WTC11 (cell line): ENCODE measurements around the gene DENND1B. TPM values are rescaled to one million over a fixed set of nuclear protein-coding genes. Genes with fewer than 3 reads are reported as not detected.
A peak's percentile ranks its signal among the peaks of the same experiment; 100 is the strongest.

ENCODE experiments used
- ATAC-seq: fragments of 200-7000 bp; cut with Tn5 transposase; 2 replicates; pipeline ENCODE4 v1.10.0; 2021; ENCODE audit warnings: mild to moderate bottlenecking, moderate library complexity
- CTCF ChIA-PET: fragments of 300-600 bp; sonication (Branson Sonifier 250); formaldehyde crosslinking; loops from one replicate; lab custom pipeline; 2021; ENCODE audit warnings: antibody characterized with exemption; lab: Charles Lee
- POLR2A ChIA-PET: fragments of 350-600 bp; sonication (Branson Sonifier 250); formaldehyde crosslinking; loops from one replicate; lab custom pipeline; 2021; ENCODE audit warnings: antibody characterized with exemption; lab: Charles Lee
- DNase-seq: peaks from one replicate; pipeline ENCODE4 v3.0.0; 2021; ENCODE audit warnings: low spot score
- H3K27ac Mint-ChIP-seq: 2 replicates; pipeline ENCODE4 v1.8.0; 2021; ENCODE audit warnings: mixed read lengths
- H3K27me3 Mint-ChIP-seq: 2 replicates; pipeline ENCODE4 v1.8.0; 2021; ENCODE audit warnings: low read depth, mild to moderate bottlenecking, moderate library complexity, mixed read lengths
- H3K36me3 Mint-ChIP-seq: 2 replicates; pipeline ENCODE4 v1.8.0; 2021; ENCODE audit warnings: mixed read lengths
- H3K4me1 Mint-ChIP-seq: 2 replicates; pipeline ENCODE4 v1.8.0; 2022; ENCODE audit warnings: mixed read lengths
- H3K4me3 Mint-ChIP-seq: 2 replicates; pipeline ENCODE4 v1.8.0; 2021; ENCODE audit warnings: mild to moderate bottlenecking, moderate library complexity, mixed read lengths
- H3K9me3 Mint-ChIP-seq: 2 replicates; pipeline ENCODE4 v1.8.0; 2021; ENCODE audit warnings: mixed read lengths
- E2F4 ChIP-seq: sonication (generic); formaldehyde crosslinking; IDR thresholded peaks from 2 replicates; pipeline ENCODE4 v1.8.1; 2022; ENCODE audit warnings: low read depth, mild to moderate bottlenecking, moderate library complexity, missing genetic modification reagents, borderline replicate concordance
- ESRRA ChIP-seq: sonication (generic); formaldehyde crosslinking; IDR thresholded peaks from 2 replicates; pipeline ENCODE4 v1.8.1; 2022; ENCODE audit warnings: mild to moderate bottlenecking, missing genetic modification reagents, borderline replicate concordance
- FOXK1 ChIP-seq: sonication (generic); formaldehyde crosslinking; IDR thresholded peaks from 2 replicates; pipeline ENCODE4 v1.8.0; 2022; ENCODE audit warnings: mild to moderate bottlenecking, moderate library complexity, missing genetic modification reagents
- IRF2 ChIP-seq: sonication (generic); formaldehyde crosslinking; IDR thresholded peaks from 2 replicates; pipeline ENCODE4 v1.8.0; 2022; ENCODE audit warnings: low read depth, missing genetic modification reagents, borderline replicate concordance
- KAT7 ChIP-seq: sonication (generic); formaldehyde crosslinking; IDR thresholded peaks from 2 replicates; pipeline ENCODE4 v1.8.1; 2023; ENCODE audit warnings: missing genetic modification reagents, mild to moderate bottlenecking, borderline replicate concordance
- MXD4 ChIP-seq: fragments of 250-450 bp; sonication (Bioruptor Pico); IDR thresholded peaks from 2 replicates; pipeline ENCODE4 v1.8.0; 2021; ENCODE audit warnings: mild to moderate bottlenecking, moderate library complexity, borderline replicate concordance
- NR3C1 ChIP-seq: sonication (generic); formaldehyde crosslinking; conservative IDR thresholded peaks from 2 replicates; pipeline ENCODE4 v1.8.1; 2023; ENCODE audit warnings: low read depth, mild to moderate bottlenecking, missing genetic modification reagents
- OVOL2 ChIP-seq: fragments of 250-450 bp; sonication (Bioruptor Pico); IDR thresholded peaks from 2 replicates; pipeline ENCODE4 v1.9.0; 2021; ENCODE audit warnings: mild to moderate bottlenecking, borderline replicate concordance
- TEAD1 ChIP-seq: sonication (generic); formaldehyde crosslinking; IDR thresholded peaks from 2 replicates; pipeline ENCODE4 v1.8.0; 2022; ENCODE audit warnings: mild to moderate bottlenecking, missing genetic modification reagents
- TP53 ChIP-seq: sonication (generic); formaldehyde crosslinking; IDR thresholded peaks from 2 replicates; pipeline ENCODE4 v1.8.1; 2023; ENCODE audit warnings: mild to moderate bottlenecking, missing genetic modification reagents
- ZNF232 ChIP-seq: sonication (generic); formaldehyde crosslinking; IDR thresholded peaks from 2 replicates; pipeline ENCODE4 v1.8.0; 2022; ENCODE audit warnings: mild to moderate bottlenecking, missing genetic modification reagents
- ZNF317 ChIP-seq: sonication (generic); formaldehyde crosslinking; IDR thresholded peaks from 2 replicates; pipeline ENCODE4 v1.8.1; 2023; ENCODE audit warnings: low read depth, mild to moderate bottlenecking, moderate library complexity, missing genetic modification reagents, borderline replicate concordance
- ZNF416 ChIP-seq: fragments of 250-450 bp; sonication (Bioruptor Pico); IDR thresholded peaks from 2 replicates; pipeline ENCODE4 v1.9.0; 2021; ENCODE audit warnings: mild to moderate bottlenecking, inconsistent platforms
- ZNF423 ChIP-seq: fragments of 250-450 bp; sonication (Bioruptor Pico); IDR thresholded peaks from 2 replicates; pipeline ENCODE4 v2.1.2; 2022; ENCODE audit warnings: mild to moderate bottlenecking, moderate library complexity
- total RNA-seq: library from RNA; stranded (reverse); gene quantifications from 3 replicates; pipeline ENCODE4 v1.2.3, GENCODE V29; 2021
- TF ChIP-seq, protein P1 (sequence below): sonication (generic); formaldehyde crosslinking; IDR thresholded peaks from 2 replicates; pipeline ENCODE4 v1.8.1; 2023; ENCODE audit warnings: mild to moderate bottlenecking, moderate library complexity, missing genetic modification reagents
- TF ChIP-seq, protein P2 (sequence below): fragments of 200-600 bp; IDR thresholded peaks from 2 replicates; pipeline ENCODE4 v1.8.0; 2022; ENCODE audit warnings: antibody characterized with exemption
- TF ChIP-seq, protein P3 (sequence below): sonication (generic); formaldehyde crosslinking; IDR thresholded peaks from 2 replicates; pipeline ENCODE4 v1.8.1; 2023; ENCODE audit warnings: mild to moderate bottlenecking, missing genetic modification reagents
- TF ChIP-seq, protein P4 (sequence below): sonication (generic); formaldehyde crosslinking; conservative IDR thresholded peaks from 2 replicates; pipeline ENCODE4 v1.8.1; 2022; ENCODE audit warnings: mild to moderate bottlenecking, missing genetic modification reagents
- TF ChIP-seq, protein P5 (sequence below): fragments of 250-450 bp; sonication (Bioruptor Pico); IDR thresholded peaks from 2 replicates; pipeline ENCODE4 v2.1.2; 2022; ENCODE audit warnings: mild to moderate bottlenecking, moderate library complexity

DENND1B gene
- total RNA-seq, 1 experiment from 2014 or later = 4.3 TPM

GRCh38 chr1:197774466-197775281 is 606 bp downstream of the DENND1B start:
- Mint-ChIP-seq H3K27ac (no peak overlapping the region), H3K27me3 (peaks cover 15% of the 10 kb centered on the region), H3K4me1 (peaks cover 27% of the 10 kb centered on the region), H3K4me3 (peak overlapping the region; percentile 71), H3K36me3 (no peaks in the 10 kb centered on the region), H3K9me3 (peaks cover 6% of the 10 kb centered on the region)
- DNase-seq (peak; percentile 50), ATAC-seq (peak; percentile 66)
- ChIA-PET CTCF (interaction anchor here (1.1 to 1.8 kb wide), 2 partner anchors 95 to 140 kb away, joined by 5 to 6 read pairs; no protein-coding TSS in a partner anchor), POLR2A (no interaction called here)
- TF ChIP-seq ZNF423 (CRISPR knock-in tag) (peak; percentile 48), ESRRA (0 out of 2 replicates have a peak, but pooled peaks have one; percentile 36), E2F4 (no peak), ZNF232 (CRISPR knock-in tag) (0 out of 2 replicates have a peak, but pooled peaks have one; percentile 37), KAT7 (peak; percentile 87; the same call in 1 of the 2 replicates)
- TF ChIP-seq, protein P1, sequence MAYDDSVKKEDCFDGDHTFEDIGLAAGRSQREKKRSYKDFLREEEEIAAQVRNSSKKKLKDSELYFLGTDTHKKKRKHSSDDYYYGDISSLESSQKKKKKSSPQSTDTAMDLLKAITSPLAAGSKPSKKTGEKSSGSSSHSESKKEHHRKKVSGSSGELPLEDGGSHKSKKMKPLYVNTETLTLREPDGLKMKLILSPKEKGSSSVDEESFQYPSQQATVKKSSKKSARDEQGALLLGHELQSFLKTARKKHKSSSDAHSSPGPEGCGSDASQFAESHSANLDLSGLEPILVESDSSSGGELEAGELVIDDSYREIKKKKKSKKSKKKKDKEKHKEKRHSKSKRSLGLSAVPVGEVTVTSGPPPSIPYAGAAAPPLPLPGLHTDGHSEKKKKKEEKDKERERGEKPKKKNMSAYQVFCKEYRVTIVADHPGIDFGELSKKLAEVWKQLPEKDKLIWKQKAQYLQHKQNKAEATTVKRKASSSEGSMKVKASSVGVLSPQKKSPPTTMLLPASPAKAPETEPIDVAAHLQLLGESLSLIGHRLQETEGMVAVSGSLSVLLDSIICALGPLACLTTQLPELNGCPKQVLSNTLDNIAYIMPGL (CRISPR knock-in tag) = peak; percentile 49; the same call in 1 of the 2 replicates

GRCh38 chr1:197773856-197774255 is 1.4 kb downstream of the DENND1B start:
- TF ChIP-seq ZNF416 (CRISPR knock-in tag) (no peak), NR3C1 (CRISPR knock-in tag) (no peak), ZNF317 (CRISPR knock-in tag) (no peak), FOXK1 (CRISPR knock-in tag) (no peak), KAT7 (no peak), TP53 (CRISPR knock-in tag) (no peak), IRF2 (no peak), ESRRA (no peak), MXD4 (CRISPR knock-in tag) (no peak)
- TF ChIP-seq, protein P2, sequence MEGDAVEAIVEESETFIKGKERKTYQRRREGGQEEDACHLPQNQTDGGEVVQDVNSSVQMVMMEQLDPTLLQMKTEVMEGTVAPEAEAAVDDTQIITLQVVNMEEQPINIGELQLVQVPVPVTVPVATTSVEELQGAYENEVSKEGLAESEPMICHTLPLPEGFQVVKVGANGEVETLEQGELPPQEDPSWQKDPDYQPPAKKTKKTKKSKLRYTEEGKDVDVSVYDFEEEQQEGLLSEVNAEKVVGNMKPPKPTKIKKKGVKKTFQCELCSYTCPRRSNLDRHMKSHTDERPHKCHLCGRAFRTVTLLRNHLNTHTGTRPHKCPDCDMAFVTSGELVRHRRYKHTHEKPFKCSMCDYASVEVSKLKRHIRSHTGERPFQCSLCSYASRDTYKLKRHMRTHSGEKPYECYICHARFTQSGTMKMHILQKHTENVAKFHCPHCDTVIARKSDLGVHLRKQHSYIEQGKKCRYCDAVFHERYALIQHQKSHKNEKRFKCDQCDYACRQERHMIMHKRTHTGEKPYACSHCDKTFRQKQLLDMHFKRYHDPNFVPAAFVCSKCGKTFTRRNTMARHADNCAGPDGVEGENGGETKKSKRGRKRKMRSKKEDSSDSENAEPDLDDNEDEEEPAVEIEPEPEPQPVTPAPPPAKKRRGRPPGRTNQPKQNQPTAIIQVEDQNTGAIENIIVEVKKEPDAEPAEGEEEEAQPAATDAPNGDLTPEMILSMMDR = no peak
- DNase-seq (no peak), ATAC-seq (no peak)
- no peaks in the 10 kb centered on the region for H3K36me3 Mint-ChIP-seq
- peak overlapping the region; percentile 71 for H3K4me3 Mint-ChIP-seq
- POLR2A ChIA-PET = no interaction called here
- CTCF ChIA-PET = no interaction called here
- no peak overlapping the region for H3K27ac Mint-ChIP-seq
- H3K27me3 Mint-ChIP-seq = peaks cover 15% of the 10 kb centered on the region
- H3K4me1 Mint-ChIP-seq = peaks cover 27% of the 10 kb centered on the region
- H3K9me3 Mint-ChIP-seq = no peaks in the 10 kb centered on the region

DNA sequence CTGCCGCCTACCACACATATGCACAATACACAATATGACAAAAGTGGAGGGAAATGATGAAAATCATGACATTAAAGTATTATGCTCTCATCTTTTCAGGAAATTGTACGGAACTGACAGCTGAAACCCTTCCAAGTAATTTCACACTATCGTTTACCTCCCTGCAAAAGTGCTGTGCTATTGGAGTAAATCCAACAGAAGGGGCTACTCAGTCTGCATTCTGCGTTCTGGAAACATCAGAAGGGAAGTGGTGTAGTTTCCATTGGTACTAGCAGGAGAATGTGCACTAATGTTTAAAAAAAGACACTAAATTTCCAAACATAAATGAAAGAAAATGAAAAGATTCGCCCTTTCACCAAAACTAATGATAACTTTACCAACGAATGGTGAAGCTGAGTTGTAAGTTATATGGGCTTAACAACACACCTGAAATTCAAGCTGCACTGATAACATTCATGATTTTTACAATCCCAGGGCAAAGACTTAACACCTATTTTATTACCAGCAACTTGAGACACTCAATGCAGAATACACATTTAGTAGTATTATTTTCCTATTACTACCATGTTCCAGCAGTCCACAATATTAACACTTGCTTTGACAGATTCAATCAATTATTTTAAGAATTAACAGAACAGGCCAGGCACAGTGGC is 3.2 kb downstream of the DENND1B start:
- ChIA-PET POLR2A (no interaction called here), CTCF (interaction anchor here (0.7 kb wide), 1 partner anchor 1931 kb away, joined by 3 read pairs; no protein-coding TSS in a partner anchor)
- Mint-ChIP-seq H3K4me1 (peaks cover 30% of the 10 kb centered on the region), H3K27me3 (peaks cover 15% of the 10 kb centered on the region), H3K4me3 (no peak overlapping the region), H3K27ac (no peak overlapping the region), H3K9me3 (no peaks in the 10 kb centered on the region), H3K36me3 (no peaks in the 10 kb centered on the region)
- DNase-seq (no peak), ATAC-seq (no peak)
- TF ChIP-seq, protein P1 (CRISPR knock-in tag) = no peak
- no peak for TF ChIP-seq MXD4 (CRISPR knock-in tag)
- no peak for TF ChIP-seq OVOL2
- no peak for TF ChIP-seq TEAD1 (CRISPR knock-in tag)
- TF ChIP-seq, protein P3, sequence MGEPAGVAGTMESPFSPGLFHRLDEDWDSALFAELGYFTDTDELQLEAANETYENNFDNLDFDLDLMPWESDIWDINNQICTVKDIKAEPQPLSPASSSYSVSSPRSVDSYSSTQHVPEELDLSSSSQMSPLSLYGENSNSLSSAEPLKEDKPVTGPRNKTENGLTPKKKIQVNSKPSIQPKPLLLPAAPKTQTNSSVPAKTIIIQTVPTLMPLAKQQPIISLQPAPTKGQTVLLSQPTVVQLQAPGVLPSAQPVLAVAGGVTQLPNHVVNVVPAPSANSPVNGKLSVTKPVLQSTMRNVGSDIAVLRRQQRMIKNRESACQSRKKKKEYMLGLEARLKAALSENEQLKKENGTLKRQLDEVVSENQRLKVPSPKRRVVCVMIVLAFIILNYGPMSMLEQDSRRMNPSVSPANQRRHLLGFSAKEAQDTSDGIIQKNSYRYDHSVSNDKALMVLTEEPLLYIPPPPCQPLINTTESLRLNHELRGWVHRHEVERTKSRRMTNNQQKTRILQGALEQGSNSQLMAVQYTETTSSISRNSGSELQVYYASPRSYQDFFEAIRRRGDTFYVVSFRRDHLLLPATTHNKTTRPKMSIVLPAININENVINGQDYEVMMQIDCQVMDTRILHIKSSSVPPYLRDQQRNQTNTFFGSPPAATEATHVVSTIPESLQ (CRISPR knock-in tag) = no peak
- TF ChIP-seq, protein P4, sequence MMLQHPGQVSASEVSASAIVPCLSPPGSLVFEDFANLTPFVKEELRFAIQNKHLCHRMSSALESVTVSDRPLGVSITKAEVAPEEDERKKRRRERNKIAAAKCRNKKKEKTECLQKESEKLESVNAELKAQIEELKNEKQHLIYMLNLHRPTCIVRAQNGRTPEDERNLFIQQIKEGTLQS (CRISPR knock-in tag) = no peak
- TF ChIP-seq, protein P5, sequence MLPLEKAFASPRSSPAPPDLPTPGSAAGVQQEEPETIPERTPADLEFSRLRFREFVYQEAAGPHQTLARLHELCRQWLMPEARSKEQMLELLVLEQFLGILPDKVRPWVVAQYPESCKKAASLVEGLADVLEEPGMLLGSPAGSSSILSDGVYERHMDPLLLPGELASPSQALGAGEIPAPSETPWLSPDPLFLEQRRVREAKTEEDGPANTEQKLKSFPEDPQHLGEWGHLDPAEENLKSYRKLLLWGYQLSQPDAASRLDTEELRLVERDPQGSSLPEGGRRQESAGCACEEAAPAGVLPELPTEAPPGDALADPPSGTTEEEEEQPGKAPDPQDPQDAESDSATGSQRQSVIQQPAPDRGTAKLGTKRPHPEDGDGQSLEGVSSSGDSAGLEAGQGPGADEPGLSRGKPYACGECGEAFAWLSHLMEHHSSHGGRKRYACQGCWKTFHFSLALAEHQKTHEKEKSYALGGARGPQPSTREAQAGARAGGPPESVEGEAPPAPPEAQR (CRISPR knock-in tag) = no peak
- TF ChIP-seq ZNF232 (CRISPR knock-in tag) = no peak
